KMS-11 (cell line): Measurements from ENCODE around the gene ATF7.

Source experiments
- H2AFZ ChIP-seq: fragments of 200-600 bp; sonication (generic); 2 replicates; pipeline ENCODE4 v1.6.1; 2016; ENCODE audit warnings: antibody characterized with exemption, mixed run types, low read depth
- H3K27ac ChIP-seq: fragments of 200-600 bp; sonication (generic); 2 replicates; pipeline ENCODE4 v1.6.1; 2016; ENCODE audit warnings: mild to moderate bottlenecking, mixed run types
- H3K27me3 ChIP-seq: fragments of 200-600 bp; sonication (generic); 2 replicates; pipeline ENCODE4 v1.6.1; 2017; ENCODE audit warnings: mild to moderate bottlenecking, low read depth, mixed run types, moderate library complexity; ENCODE audit not compliant: insufficient read depth
- H3K36me3 ChIP-seq: fragments of 200-600 bp; sonication (generic); 2 replicates; pipeline ENCODE4 v1.6.1; 2017; ENCODE audit warnings: mild to moderate bottlenecking, mixed run types; ENCODE audit not compliant: insufficient read depth
- H3K4me1 ChIP-seq: fragments of 200-600 bp; sonication (generic); 2 replicates; pipeline ENCODE4 v1.6.1; 2016; ENCODE audit warnings: mild to moderate bottlenecking, low read depth, mixed run types; ENCODE audit not compliant: poor library complexity, severe bottlenecking
- H3K4me2 ChIP-seq: fragments of 200-600 bp; sonication (generic); 2 replicates; pipeline ENCODE4 v1.7.0; 2016; ENCODE audit warnings: mild to moderate bottlenecking, mixed run types
- H3K4me3 ChIP-seq: fragments of 200-600 bp; sonication (generic); IDR thresholded peaks from 2 replicates; pipeline ENCODE4 v1.6.1; 2017; ENCODE audit warnings: low read depth, low read length, mixed read lengths; ENCODE audit not compliant: insufficient read depth
- H3K79me2 ChIP-seq: fragments of 200-600 bp; sonication (generic); 2 replicates; pipeline ENCODE4 v1.6.1; 2016; ENCODE audit warnings: low read depth, mixed run types; ENCODE audit not compliant: insufficient read depth
- H3K9ac ChIP-seq: fragments of 200-600 bp; sonication (generic); 2 replicates; pipeline ENCODE4 v1.6.1; 2016; ENCODE audit warnings: mild to moderate bottlenecking, mixed run types
- H4K20me1 ChIP-seq: fragments of 200-600 bp; sonication (generic); 2 replicates; pipeline ENCODE4 v1.6.1; 2016; ENCODE audit warnings: mild to moderate bottlenecking, mixed run types; ENCODE audit not compliant: insufficient read depth
- TF ChIP-seq, protein P1 (sequence below): fragments of 200-600 bp; sonication (generic); conservative IDR thresholded peaks from 2 replicates; pipeline ENCODE4 v1.6.1; 2017; ENCODE audit warnings: low read depth, mild to moderate bottlenecking, antibody characterized with exemption, low read length, moderate library complexity, mixed read lengths

ATF7 gene

DNA sequence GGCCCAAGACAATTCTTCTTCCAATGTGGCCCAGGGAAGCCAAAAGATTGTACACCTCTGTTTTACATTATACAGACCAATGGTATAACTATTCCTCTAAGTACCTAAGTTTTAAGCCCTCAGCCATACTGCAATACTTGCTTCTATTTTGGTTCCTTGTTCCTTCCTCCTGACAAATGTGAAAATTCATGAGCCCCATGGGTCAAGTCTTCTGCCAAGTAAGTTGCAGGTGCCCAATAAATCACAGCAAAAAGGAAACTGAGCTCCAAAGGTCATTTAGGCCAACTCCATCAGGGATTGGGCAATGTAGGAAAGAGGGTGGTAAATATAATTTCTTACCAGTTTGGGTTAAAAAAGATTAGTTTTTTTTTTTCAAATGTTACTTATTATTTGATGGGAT, 61.2 kb downstream of the ATF7 start:
- no peaks in the 10 kb centered on the region for H3K79me2 ChIP-seq

DNA sequence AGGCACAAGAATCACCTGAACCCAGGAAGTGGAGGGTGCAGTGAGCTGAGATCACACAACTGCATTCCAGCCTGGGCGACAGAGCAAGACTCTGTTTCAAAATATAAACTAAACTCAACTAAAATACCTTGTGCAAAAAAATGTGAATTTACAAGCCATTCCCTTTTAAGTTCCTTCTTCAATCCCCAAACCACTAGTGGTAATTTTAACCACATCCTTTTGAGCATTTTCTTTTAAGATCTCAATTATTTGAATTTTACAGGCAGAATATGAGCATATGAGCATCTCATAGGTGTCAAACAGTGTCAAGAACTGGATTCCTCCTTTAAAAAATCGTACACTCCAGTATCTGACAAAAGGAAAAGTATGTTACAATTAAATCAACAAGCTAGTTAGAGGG, 61.9 kb downstream of the ATF7 start:
- Histone ChIP-seq H3K4me2 (no peak overlapping the region), H3K36me3 (no peaks in the 10 kb centered on the region), H3K4me1 (peaks cover 9% of the 10 kb centered on the region), H2AFZ (no peak overlapping the region), H3K27me3 (no peaks in the 10 kb centered on the region), H3K4me3 (no peak overlapping the region), H3K27ac (no peak overlapping the region), H3K79me2 (no peaks in the 10 kb centered on the region), H3K9ac (no peak overlapping the region), H4K20me1 (no peaks in the 10 kb centered on the region)
- TF ChIP-seq, protein P1, sequence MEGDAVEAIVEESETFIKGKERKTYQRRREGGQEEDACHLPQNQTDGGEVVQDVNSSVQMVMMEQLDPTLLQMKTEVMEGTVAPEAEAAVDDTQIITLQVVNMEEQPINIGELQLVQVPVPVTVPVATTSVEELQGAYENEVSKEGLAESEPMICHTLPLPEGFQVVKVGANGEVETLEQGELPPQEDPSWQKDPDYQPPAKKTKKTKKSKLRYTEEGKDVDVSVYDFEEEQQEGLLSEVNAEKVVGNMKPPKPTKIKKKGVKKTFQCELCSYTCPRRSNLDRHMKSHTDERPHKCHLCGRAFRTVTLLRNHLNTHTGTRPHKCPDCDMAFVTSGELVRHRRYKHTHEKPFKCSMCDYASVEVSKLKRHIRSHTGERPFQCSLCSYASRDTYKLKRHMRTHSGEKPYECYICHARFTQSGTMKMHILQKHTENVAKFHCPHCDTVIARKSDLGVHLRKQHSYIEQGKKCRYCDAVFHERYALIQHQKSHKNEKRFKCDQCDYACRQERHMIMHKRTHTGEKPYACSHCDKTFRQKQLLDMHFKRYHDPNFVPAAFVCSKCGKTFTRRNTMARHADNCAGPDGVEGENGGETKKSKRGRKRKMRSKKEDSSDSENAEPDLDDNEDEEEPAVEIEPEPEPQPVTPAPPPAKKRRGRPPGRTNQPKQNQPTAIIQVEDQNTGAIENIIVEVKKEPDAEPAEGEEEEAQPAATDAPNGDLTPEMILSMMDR, result no peak

More for the DNA sequence above, 61.2 kb downstream of the ATF7 start:
- Histone ChIP-seq H3K27ac (no peak overlapping the region), H3K4me1 (peaks cover 9% of the 10 kb centered on the region), H3K4me2 (no peak overlapping the region), H3K9ac (no peak overlapping the region), H4K20me1 (no peaks in the 10 kb centered on the region), H3K27me3 (no peaks in the 10 kb centered on the region), H2AFZ (no peak overlapping the region), H3K36me3 (no peaks in the 10 kb centered on the region), H3K4me3 (no peak overlapping the region)
- TF ChIP-seq, protein P1, result no peak

DNA sequence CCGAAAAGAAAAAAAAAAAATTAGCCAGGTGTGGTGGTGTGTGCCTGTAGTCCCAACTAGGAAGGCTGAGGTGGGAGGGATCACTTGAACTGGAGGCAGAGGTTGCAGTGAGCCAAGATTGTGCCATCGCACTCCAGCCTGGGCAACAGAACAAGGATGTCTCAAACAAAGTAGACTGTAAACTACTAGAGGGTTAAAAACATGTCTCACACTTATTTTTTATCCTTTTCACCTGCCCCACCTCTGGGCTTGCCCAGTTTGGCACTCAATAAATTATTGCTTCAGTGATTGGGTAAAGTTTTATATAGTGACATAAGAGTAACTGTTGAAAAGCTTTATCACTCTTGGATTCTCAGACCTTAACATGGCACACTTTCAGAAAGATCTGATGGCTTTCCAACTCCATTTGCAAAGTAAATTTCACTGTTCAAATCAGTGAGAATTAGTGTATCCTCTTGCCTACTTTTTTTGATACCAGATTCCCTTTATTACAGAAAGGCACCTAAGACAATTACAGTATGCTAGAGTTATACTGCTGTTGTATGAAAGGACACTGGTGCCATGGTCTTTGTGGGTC, 62.6 kb downstream of the ATF7 start:
- Histone ChIP-seq H3K27me3 (no peaks in the 10 kb centered on the region), H3K36me3 (no peaks in the 10 kb centered on the region), H3K9ac (no peak overlapping the region), H3K79me2 (no peaks in the 10 kb centered on the region), H4K20me1 (no peaks in the 10 kb centered on the region), H3K4me1 (peaks cover 15% of the 10 kb centered on the region), H3K27ac (no peak overlapping the region), H3K4me2 (no peak overlapping the region), H2AFZ (no peak overlapping the region), H3K4me3 (no peak overlapping the region)
- TF ChIP-seq, protein P1, result no peak

DNA sequence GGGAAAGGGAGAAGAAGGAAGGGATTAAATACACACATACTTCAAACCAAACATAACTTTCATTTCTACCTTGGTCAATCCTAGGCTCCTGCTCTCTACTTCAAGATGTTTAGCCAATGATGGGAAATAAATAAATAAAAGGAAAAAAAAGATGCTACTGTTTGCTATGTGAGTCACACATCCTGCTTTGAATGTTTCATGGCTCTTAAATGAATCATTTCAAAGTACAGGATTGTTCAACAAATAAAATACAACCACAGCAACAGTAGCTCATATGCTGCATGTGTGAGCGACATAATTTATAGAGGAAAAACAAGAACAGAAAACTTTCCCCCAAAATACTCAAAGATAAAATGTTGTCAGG, 64.6 kb downstream of the ATF7 start:
- TF ChIP-seq, protein P1, result no peak
- no peaks in the 10 kb centered on the region for H4K20me1 ChIP-seq
- H3K4me1 ChIP-seq, result peaks cover 28% of the 10 kb centered on the region
- H3K79me2 ChIP-seq, result no peaks in the 10 kb centered on the region
- no peak overlapping the region for H3K4me2 ChIP-seq
- no peak overlapping the region for H3K27ac ChIP-seq
- H3K4me3 ChIP-seq, result no peak overlapping the region
- H3K36me3 ChIP-seq, result no peaks in the 10 kb centered on the region
- no peak overlapping the region for H3K9ac ChIP-seq
- H3K27me3 ChIP-seq, result no peaks in the 10 kb centered on the region
- no peak overlapping the region for H2AFZ ChIP-seq
